GM21515 (cell line): ENCODE results near the gene MIGA2.
"Not testable (repeated sequence)": the region's sequence is repeated elsewhere in the genome, so short reads cannot be mapped to it uniquely, and the experiment has no call there.

Experiments used
- ATAC-seq: cut with Tn5 transposase; IDR thresholded peaks from one replicate; pipeline ENCODE4 v1.9.1; 2021; ENCODE audit not compliant: unreplicated experiment

Gene MIGA2

DNA sequence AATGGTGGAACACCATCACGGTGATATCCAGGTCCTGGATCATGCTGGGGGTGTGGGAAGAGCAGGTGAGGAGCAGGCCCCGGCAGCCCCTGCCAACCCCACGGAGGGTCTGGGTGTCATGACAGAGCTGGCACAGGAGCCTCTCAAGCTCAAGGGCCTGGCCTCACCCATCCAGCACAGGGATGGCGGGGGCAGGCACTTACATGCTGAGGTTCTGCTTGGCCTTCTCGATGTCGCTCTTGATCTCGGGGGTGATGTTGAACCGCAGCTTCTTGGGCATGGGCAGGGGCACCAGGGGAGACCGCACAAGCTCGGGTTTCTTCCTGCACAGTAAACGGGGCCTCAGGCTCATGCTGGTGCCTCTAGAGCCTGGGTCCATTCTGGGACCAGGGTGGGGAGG lies 61.9 kb downstream of the MIGA2 start:
- no peak for ATAC-seq

DNA sequence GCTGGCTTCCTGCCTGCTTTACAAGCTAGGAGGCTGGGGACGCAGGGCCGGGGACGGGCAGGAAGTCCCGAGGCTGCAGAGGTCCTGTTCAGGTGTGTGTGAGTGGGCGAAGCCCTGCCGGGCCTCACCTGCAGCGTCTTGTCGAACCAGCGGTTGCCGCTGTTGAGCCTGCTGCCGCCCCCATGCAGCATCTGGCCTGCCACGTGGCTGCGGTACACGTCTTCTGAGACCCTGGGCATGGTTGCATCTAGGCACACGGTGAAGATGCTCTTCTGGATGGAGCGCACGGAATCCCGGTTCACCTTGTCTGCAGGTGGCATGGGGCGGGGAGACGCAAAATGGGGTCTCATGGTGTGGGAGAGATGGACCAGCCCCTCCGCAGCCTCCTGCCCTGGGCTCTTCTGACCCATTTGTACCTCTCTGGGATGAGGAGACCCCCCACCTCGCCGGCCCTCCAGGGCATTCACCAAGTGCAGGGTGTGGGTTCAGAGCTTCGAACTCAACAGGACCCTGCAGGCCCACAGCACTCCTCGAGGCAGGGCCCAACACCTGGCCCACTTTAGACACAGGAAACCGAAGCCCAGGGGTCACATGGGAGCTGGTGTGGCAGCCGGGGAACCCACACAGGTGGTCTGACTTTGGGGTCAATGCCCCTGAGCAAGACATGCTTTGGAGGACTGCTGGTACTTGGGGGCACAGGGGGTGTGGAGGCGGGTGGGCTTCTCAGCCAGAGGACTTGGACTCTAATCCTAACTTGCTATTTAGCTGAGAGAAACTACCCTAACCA lies 64.2 kb downstream of the MIGA2 start:
- ATAC-seq, result no peak

DNA sequence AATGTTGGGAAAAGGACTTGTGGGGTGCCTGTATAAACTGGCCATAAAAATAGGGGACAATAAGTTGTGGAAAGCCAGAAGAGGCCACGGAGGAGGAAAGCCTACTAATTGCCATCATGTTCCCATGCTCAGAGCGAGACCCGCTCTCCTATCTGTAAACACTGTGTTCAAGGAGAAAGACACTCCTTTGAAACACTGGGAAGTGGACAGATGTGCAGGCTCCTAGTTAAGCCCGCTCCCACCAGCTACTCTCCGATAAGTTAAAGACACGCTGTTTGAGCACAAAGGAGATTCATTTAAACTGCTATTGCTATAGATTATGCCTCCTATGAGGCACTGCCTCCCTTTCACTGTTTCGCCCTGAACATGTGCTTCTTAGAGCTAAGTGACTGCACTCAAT lies 64.9 kb downstream of the MIGA2 start:
- ATAC-seq, result no peak

DNA sequence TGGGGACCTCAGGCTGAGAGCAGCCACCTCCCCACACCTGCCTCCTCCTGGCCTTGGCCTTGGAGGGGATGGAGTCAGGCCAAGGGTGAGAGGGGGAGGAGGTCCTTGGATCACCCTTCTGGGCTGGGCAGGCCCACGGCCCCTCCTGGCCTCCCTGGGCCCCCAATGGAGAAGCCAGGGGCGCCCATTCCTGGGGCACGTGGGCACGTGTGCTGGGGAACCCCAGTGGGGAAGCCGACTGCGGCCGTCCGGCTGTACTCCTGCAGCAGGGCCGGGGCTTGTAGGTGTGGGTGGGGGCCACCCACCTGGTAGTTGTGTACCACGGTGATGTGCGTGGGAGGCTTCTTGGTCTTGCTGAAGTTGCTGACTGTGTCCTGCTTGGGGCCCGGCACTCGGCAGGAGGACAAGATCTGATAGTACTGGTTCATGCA lies 65.7 kb downstream of the MIGA2 start:
- no peak for ATAC-seq

DNA sequence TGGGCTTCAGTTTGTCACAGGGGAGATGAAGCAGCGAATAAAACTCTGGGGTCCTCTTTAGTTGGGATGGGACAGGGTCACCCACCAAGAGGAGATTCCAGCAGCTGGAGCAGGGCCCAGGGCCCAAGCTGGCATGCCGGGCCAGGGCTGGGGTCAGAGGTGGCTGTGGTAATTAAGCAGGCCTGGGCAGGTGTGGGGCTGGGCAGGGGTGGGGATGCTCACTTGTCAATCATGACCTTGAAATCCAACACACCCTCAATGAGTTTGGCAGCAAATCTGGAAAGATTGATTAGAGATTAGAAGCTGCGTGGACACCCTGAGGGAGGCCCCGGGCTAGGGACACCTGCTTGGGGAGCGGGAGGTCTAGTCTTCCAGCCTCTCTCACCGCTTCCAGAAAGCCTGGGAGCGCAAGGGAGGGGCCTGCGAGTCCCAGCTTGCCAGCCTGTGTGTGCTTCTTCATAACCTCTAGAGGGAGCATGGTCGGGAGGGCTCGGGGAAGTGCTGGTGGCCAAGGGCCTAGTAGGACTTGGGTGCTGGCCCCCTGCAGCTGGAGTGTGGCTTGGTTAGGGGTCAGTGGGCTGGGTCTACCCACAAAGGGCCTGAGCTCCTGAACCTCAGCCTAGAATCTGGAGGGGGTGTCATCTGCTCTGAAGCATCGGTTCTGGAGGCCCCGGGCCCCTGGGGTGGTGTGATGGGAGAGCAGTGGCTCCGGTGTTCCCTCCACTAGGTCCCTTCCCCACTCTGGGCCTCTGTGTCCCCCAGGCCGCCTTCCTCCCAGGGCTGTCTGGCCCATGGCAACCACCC lies 66.6 kb downstream of the MIGA2 start:
- ATAC-seq, result no peak

DNA sequence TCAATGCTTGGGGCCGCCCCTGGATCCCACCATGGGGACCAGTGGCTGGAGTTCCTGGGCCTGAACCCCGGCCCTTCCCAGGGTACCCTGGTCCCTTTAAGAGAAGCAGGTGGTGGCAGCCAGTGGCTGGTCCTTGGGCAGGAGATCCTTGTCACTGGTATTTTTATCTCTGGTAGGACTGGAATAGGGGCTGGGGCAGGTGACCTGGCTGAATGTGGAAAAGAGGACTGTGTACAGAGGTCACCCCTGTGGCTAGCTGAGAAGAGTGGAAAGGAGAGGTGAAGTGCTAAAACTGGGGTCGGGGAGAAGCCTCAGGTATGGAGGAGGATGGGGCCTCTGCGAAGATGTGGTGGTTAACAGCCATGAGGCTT lies 67.2 kb downstream of the MIGA2 start:
- no peak for ATAC-seq

DNA sequence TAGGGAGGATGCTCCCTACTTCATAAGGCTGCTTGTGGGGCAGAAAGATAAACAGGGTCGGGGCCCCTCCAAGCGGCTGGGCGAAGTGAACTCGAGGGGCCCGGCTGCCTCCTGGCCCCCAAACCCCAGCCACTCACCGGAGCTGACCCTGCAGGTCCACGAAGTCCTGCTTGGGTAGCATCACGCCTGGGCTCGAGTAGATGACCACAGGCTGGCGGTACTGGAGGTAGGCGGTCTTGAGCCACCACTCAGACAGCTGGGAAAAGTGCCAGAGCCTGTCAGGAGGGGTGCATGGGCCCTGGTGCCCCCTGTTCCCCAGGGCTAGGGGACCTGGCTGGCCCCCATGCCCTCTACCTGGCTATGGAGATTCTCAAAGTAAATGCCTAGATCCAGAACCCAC lies 67.6 kb downstream of the MIGA2 start:
- ATAC-seq, result no peak

DNA sequence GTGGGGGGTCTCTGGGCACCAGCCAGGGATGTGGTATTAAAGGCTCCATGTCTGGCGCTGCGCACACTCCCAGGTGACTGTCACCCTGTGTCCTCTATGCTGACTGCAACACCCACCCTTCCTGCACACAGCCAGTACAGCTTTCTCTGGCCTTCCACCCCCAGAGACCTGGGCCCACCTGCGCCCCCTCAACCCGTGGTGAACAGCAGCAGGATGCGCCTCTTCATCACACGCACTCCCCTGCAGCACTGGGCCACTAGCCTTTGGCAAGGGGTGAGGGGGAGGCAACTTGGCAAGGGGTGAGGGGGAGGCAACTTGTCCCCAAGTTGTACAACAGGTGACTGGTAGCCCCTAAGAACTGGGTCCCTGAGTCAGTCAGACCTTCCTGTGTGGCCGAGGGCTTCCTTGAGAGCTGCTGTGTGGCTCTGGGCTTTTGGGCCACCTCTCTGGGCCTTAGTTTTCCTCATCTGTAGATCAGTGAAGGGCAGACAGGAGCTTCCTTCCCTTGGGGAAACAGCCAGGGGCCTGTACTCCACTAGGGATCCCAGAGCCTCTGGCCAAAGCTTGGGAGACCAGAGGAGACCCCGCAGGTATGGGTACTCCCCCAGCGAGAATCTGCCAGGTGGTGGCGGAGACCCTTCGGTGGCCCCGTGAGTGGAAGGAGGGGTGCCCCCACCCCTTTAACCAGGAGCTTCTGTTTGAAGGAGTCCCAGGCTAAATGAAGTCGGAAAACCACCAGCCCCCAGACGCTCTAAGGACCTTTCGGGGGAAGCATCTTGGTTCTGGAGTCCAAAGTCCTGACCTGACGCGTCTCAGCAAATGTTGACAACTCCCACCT lies 69.7 kb downstream of the MIGA2 start:
- ATAC-seq, result no peak

DNA sequence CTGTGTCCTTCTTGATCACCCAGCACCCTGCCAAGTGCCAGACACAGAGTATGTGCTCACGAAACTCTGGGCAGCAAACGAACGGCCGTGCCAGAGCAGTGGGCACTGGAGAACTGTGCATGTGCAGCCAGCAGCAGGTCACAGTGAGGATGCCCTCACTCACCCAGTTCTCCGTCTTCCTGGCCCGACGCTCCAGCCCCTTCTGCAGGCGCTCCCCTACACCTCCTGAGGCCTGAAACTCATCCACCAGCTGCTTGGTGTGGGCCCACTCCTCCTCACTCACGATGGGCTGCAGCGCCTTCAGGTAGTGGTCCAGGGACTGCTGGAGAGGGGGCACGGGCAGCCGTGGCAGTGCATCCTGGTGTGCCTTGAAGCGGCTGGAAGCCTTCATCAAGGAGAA lies 71.2 kb downstream of the MIGA2 start:
- ATAC-seq, result no peak

DNA sequence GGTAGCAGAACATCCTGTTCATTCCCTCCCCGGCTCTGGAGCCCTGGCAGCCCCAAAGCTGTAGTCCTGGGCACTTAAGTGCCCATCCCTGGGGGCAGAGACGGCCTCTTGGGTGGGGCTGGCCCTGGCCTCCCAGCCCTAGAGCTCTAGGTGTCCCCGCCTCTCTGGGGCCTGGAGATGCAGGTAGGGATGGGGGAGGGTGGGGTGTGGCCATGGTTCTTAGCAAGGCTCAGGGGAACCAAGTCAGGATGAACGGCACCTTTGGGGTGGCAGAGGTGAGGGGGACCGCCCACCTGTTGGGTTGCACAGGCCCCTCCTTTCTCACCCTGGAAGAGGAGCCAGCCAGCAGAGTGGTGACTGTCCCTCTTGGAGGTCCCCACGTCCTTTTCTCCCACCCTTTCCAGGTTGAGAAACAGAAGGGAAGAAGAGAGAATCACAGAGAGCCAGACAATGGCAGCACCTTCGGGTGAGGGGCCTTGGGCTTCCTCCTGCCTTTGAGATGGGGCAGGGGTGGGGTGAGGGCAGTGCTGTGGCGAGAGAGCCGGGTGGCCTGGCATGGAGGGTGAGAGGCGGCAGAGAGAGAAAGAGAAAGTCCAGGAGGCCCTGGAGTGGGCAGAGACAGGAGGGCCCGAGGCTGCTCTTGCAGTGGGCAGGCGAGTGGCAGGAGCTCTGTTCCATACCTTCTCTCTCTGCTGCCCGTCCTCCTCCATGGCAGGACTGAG lies 71.8 kb downstream of the MIGA2 start:
- ATAC-seq, result no peak

DNA sequence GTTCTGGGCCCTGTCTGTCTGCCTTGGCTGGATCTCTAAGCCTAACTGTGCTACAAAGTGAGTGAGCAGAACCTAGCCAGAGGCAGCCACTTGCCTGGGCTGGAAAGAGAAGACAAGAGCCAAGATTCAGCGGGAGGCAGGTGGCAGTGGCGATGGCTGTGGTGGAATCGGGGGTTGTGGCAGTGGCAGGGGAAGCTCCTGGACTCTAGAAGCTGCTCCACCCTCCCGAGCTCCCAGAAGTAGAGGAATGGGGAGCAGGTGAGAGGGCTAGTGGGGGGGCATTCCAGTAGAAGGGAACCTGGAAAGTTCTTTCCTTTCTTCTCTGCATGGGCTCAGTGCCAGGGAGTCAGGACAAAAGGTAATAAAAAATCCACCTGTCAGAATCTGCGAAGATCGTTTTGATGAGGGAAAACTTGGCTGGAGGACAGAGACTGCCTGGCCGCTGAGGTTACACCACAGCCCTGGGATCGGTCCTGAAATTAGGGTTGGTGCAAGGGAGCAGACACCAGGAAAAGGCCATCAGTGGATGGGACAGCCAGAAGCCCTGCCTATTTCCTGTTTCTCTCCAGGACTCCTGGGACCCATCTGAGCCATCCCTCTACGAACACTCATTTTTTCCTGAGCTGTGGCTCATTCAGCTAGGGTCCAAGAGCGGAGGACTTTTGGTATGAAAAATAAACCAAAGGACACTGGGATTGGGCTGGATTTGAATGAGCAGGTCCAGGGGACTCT lies 72.5 kb downstream of the MIGA2 start:
- ATAC-seq, result no peak

DNA sequence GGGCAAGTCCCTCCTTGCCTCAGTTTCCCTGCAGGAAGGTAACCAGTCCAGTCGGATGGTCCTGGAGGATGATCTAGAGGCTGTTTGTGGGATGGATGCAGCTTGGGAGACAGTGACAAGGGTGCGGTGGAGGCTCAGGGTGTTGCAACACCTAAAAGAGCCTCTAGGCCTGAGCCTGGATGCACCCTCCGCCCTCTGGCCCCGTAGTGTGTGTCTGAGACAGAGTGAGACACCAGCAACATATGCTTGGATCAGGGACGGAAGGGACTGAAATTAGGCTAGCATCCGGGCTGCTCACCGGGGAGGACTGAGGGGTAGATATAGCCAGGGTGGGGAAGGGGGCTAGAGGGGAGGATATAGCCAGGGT lies 73.1 kb downstream of the MIGA2 start:
- ATAC-seq, result no peak

DNA sequence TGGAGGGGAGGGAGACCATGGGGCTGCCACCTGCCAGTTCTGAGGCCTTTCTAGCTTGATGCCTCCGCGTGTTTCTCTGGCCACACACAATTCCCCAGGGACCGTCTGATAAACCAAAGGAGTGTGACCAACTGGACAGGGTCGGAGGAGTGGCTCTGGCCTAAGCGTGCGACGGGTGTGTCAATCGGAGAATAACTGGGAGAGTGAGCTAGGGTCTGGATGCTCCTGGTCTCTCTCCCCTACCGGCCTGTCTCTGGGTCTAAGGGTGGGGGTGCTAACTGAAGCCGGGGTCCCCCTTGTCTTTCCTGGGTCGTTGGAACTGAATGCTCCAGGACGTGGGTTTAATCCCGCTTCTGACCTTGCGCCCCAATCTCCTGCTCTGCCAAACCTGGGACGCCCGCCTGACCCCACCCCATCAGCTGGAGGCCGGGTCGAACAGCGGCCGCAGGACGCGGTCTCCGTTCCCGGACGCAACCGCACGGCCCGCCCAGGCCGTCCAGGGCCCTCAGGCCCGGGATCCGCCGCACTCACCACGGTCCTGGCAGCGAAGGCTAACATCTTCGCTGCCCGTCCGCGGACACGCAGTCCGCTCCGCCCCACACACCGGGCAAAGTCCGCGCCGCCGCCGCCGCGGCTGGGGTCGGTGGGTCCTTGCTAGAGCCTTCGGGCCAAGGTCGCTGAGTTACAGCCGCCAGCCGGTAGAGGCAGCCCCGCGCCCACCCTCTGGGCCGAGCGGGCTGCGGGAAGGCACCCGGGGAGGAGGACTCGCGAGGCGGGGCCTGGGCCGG lies 73.7 kb downstream of the MIGA2 start:
- peak; percentile 7 for ATAC-seq

DNA sequence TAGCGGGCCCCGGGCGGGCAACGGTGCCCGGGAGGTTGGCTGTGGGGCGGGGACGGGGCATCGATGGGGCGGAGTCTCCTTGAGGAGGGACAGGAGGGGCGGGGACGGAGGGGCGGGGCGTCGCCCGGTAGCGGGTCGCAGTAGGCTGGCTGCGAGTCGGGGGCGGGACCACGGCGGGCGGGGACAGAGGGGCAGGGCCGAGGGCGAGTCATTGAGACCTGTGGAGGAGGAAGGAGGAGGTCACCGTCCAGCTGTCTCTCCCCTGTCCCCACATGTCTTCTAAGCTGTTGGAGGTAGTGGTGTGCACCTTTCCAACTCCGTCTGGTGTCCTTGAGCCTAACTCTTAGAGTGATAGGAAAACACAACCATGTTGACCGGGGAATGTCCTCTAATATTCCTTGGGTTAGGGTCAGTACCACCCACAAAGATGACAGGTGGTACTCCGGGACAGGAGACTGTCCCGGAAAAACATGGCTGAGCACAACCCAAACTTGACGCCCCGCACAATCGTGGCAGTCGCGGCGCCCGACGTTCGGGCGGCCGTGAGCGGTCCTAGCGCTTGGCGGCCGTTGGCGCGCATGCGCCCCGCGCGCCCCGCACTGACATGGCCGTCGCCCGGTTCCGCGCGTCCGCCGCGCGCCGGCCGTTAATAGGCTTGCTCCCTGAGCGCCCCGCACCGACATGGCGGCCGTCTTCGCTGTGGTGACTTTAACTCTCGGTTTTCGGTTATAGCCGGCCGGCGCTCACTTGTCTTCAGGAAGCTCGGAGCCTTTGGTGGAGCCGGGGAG lies 74.5 kb downstream of the MIGA2 start, which contains the start of the genes CRAT and PTPA:
TSS of gene CRAT (minus strand) at position 54 of the 788 bp plus-strand sequence. CDS start 284 bp downstream, outside the sequence.
TSS of gene PTPA (plus strand) at position 676 of the 788 bp plus-strand sequence. CDS start 186 bp downstream, outside the sequence.
- peak; percentile 68 for ATAC-seq

DNA sequence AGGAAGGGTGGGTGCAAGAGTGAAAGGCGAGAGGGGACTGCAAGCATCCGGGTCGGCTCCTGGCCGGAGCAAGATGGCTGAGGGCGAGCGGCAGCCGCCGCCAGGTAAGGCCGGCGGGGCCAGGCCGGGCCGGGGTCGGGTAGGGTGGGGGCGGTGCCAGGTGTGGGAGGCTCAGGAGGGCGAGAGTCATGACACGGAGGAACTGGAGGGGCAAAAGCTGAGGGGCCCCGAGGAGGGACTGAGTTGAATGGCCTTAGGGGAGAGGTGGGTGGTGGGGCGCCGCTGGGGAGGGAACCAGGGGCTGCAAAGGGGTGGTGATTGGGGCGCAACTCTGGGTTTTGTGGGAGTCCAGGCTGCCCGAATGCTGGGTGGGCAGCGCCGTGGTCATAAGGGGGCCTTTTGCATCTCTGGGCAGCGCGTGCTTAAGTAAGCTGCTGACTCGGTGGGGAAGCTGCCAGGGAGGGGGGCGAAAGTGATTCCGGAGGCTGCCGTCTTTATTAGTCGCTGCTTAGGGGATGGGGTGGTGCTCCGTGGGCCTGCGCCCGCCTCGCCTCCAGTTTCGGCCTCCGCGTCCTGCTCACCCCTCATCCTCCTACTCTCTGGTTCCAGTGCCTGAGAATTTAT lies 75.2 kb downstream of the MIGA2 start:
- no peak for ATAC-seq

DNA sequence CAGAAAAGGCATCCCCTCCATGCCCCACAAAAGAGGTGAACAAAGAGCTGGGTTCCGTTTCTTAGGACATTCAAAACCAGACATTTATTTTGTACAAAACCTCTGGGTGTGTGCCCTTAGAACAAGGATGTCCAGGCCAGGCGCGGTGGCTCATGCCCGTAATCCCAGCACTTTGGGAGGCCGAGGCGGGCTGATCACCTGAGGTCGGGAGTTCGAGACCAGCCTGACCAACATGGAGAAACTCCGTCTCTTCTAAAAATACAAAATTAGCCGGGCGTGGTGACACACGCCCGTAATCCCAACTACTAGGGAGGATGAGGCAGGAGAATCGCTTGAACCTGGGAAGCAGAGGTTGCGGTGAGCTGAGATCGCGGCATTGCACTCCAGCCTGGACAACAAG lies 76.1 kb downstream of the MIGA2 start:
- not testable (repeated sequence) for ATAC-seq

DNA sequence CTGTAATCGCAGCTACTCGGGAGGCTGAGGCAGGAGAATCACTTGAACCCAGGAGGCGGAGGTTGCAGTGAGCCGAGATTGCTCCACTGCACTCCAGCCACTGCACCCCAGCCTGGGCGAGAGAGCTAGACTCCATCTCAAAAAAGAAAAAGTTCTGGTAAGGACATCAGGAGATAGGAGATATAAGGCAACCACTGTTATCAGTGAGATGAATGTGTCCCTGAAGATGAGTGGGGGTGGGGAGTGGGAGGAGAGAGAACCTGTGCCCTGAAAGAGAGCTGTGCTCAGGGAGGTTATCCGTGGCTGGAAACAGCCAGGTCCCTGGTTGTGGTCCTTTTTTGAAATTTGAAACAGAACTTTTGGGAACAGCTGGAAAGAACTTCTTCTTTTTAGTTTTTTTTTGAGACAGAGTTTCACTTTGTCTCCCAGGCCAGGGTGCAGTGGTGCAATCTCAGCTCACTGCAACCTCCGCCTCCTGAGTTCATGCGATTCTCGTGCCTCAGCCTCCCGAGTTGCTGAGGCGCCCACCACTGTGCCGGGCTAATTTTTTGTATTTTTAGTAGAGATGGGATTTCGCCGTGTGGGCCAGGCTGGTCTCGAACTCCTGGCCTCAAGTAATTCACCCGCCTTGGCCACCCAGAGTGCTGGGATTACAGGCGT lies 77.3 kb downstream of the MIGA2 start:
- ATAC-seq, result no peak
